H1 (cell line): Measurements from ENCODE around the gene USP49. TPM values are rescaled to one million over a fixed set of nuclear protein-coding genes. Genes with fewer than 3 reads are reported as not detected.

Source experiments
- ATF2 ChIP-seq: IDR thresholded peaks from 2 replicates; pipeline ENCODE4 v1.6.1; 2012; ENCODE audit warnings: low read length, inconsistent platforms
- ATF3 ChIP-seq: IDR thresholded peaks from 2 replicates; pipeline ENCODE4 v1.6.1; 2011; ENCODE audit warnings: low read depth, mild to moderate bottlenecking, low read length; ENCODE audit not compliant: insufficient read depth
- TBP ChIP-seq: IDR thresholded peaks from 2 replicates; pipeline ENCODE4 v1.6.1; 2011; ENCODE audit warnings: low read depth, low read length, improper control_type of control experiment
- TCF12 ChIP-seq: IDR thresholded peaks from 2 replicates; pipeline ENCODE4 v1.6.1; 2011; ENCODE audit warnings: low read depth, mild to moderate bottlenecking, low read length
- polyA plus RNA-seq, 7 experiments: library from polyadenylated mRNA; depleted of rRNA in 3 of 7; stranded (reverse) in 5 of 7; unstranded in 2 of 7; fragments of >200 nt in 5 of 7; fragments of 200-250 nt in 2 of 7; gene quantifications; 1 replicate in 5 of 7; 2 replicates in 1 of 7; 4 replicates in 1 of 7; pipeline versions ENCODE4 v1.2.1 to v1.2.3, GENCODE V29; 2011 to 2013; ENCODE audit warnings: missing spikeins in 2 of 7, mixed read lengths in 2 of 7
- total RNA-seq: library from RNA; stranded (reverse); fragmentation: NEBNext Ultra II Directional; extraction: Animal tissue kit (Norgen Biotek cat#: 25700); gene quantifications from 2 replicates; pipeline ENCODE4 v1.2.1, GENCODE V29; 2021

The USP49 gene
- total and polyA plus RNA-seq, 2 of the 8 experiments (the other 6 are each of a cell fraction or from before 2014, with no cell fraction given), result 6.9 to 24.4 TPM

GRCh38 chr6:41895300-41896233, at the start of gene USP49 (continued):
- TF ChIP-seq TCF12 (no peak), ATF2 (peak; percentile 9; the same call in 1 of the 2 replicates), ATF3 (0 out of 2 replicates have a peak, but pooled peaks have one; percentile 22), TBP (peak; percentile 10; the same call in 1 of the 2 replicates)
- TF ChIP-seq, all 59 proteins: peak for 18
